ENCODE results near the gene USP12. TPM values are rescaled to one million over a fixed set of nuclear protein-coding genes. Genes with fewer than 3 reads are reported as not detected.

USP12 gene
- total RNA-seq, 1 donor from 2014 or later: 20.1 TPM

DNA sequence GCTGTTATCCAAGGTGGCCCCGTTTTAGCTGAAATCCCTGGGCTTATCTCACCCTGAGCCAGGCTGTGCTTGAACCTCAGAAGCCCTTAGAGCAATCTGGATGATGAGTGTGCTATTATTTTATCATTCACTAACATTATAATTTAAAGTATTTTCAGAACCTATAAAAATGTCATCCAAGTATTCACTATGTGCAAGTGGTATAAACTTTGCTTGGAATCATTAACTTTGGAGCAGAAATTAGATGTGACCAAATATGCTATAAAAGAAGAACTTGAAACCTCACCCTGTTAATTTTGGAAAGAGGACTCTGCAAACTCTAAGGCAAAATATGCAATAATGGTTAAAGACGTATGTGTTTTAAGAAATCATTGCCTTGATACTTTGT lies 147.5 kb downstream of the USP12 start:
- no peak for ATAC-seq
- intact Hi-C loops (cut with micrococcal nuclease): no loop called here
- no peak for DNase-seq

DNA sequence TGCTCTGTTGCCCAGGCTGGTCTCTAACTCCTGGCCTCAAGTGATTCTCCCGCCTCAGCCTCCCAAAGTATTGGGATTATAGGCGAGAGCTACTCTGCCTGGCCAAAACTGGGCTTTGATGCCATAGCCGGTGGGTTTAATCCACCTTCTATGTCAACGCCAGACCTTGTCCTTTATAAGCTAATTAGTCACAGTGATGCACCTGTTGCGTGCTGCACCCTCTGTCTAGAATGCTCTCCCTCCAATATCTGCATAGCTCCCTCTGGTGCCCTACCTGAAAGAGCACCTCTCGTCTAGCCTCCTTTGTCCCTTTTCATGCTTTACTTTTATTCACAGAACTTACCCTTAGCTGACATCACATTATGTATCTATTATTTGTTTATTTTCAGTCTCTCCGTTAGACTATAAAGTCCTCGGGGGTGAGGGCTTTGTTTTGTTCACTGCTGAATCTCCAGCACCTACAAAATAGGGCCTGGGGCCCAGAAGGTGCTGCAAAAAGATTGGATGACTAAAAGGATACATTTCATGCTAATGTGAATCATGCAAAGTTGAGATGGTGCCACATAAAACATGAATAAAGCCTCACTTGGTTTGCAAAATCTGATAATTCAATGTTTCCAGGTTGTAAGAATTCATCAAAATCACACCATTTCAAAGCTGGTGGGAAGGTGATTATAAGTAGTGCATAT lies 148.1 kb downstream of the USP12 start:
- DNase-seq: no peak
- intact Hi-C loops (cut with micrococcal nuclease): no loop called here
- ATAC-seq: no peak

DNA sequence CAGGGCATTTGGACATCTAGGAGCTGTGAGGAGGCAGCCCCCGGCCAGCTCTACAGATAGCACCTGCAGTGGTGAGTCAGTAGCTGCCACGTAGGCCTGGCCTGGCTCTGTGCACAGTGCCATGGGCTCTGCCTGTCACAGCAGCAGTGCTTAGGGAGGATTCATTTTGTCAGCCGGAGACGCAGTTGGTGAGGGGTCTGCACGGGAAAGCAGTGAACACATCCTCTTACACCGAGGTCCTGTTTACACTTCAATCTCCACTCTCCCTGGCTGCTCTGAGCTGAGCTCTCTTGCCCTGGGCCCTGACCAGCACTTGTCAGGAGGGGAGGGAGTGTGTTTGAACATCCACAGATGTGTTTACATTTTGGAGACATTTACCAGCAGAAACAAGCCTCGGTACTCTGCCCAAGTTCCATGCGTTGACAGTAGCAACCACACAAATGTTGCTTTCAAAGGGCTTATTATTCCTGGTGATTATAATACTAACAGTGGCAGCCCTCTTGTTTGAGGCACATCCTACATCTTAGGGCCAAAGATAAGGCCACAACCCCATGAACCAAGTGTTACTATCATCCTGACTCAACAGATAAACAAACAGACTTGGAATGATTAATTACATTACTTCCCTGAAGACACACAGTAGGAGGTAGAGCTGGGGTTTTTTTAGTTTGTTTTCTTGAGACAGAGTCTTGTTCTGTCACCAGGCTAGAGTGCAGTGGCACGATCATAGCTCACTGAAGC lies 148.9 kb downstream of the USP12 start:
- ATAC-seq (no peak), DNase-seq (no peak)
- intact Hi-C loops (cut with micrococcal nuclease): no loop called here

DNA sequence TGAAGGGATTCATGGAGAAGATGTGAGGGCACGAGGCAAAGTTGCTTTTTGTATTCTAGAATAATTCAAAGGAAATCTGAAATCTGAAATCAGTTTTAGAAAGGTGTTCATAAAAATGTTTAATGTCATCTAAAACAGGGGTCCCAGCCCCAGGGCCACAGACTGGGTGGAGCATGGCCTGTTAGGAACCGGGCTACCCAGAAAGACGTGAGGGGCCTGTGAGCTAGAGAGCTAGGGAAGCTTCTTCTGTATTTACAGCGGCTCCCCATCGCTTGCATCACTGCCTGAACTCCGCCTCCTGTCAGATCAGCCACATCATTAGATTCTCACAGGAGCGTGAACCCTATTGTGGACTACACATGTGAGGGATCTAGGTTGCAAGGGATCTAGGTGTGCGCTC lies 151.2 kb downstream of the USP12 start:
- ATAC-seq: no peak
- intact Hi-C loops (cut with micrococcal nuclease): no loop called here
- DNase-seq: no peak

DNA sequence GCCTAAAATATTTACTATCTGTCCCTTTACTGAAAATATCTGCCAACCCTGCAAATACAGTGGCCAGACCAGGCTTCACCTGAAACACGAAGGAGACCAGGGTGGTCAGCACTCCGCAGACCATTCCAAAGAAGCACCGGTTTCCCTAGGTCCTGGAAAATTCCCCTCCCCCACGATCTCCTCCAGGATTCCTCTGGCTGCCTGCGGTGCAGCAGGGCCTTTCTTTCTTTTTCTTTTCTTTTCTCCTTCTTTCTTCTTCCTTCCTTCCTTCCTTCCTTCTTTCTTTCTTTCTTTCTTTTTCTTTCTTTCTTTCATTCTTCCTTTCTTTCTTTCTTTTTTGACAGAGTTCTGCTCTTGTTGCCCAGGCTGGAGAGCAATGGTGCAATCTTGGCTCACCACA lies 152.7 kb downstream of the USP12 start:
- no peak for ATAC-seq
- intact Hi-C loops (cut with micrococcal nuclease): no loop called here
- DNase-seq: no peak

DNA sequence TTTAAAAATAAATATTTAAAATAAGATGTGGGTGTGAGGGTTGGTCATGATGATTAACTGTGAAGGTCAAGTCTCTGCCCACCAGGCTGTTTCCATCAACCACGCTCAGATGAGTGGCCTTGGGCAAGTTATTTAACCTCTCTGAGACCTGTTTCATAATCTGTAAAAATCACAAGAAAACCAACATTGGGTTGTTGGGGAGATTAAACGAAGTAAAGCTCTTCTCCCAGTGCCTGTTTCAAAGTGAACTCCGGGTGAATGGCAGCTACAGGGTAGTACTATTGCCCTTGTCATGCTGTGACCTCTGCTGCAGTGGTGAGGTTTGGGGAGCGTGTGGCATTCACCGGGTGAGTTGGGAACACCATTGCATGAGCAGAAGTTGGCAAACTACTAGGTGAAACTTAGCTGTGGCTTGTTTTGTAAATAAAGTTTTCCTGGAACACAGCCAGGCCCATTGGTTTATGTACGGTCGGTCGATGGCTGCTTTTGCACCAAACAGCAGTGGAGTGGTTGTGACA lies 153.2 kb downstream of the USP12 start:
- DNase-seq (no peak), ATAC-seq (no peak)
- intact Hi-C loops (cut with micrococcal nuclease): no loop called here

DNA sequence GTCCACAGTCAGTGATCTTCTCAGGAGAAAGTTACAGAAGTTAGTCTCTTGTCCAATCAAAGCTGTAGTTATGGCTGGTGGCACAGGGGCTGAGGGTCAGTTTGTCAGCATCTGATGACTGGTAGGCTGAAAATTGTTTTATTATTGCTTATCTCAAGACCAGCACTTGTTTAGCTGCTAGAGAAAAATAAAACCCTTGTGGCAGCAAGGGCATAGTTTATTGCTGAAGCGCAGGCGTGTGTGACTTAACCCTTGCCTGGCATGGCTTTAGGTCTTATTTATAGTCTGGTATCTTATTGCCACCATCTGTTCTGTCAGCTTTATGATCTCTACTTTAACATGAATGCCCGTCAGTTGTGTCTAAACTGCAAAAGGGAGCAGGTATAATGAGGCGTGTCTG lies 154.7 kb downstream of the USP12 start:
- DNase-seq (no peak), ATAC-seq (no peak)
- intact Hi-C loops (cut with micrococcal nuclease): no loop called here

Other genes starting within 250 kb of the USP12 start
- 663 TPM for gene RPL21, start 79.7 kb upstream of the USP12 start, total RNA-seq
- gene RASL11A, start 99.0 kb upstream of the USP12 start, total RNA-seq: 7.9 TPM